H1 (cell line): ENCODE results near the gene PAWR. TPM values are rescaled to one million over a fixed set of nuclear protein-coding genes. Genes with fewer than 3 reads are reported as not detected.

Experiments
- CTCF ChIA-PET: fragments of 300-600 bp; sonication (Branson Sonifier 250); formaldehyde crosslinking; loops from one replicate; lab custom pipeline; 2021; ENCODE audit not compliant: partially characterized antibody; lab: Charles Lee
- POLR2A ChIA-PET: fragments of 300-600 bp; sonication (Branson Sonifier 250); formaldehyde crosslinking; loops from one replicate; lab custom pipeline; 2021; ENCODE audit warnings: inconsistent platforms; ENCODE audit not compliant: partially characterized antibody; lab: Charles Lee
- DNase-seq, 2 experiments: peaks; one replicate each; pipeline versions ENCODE4 v3.0.0 to v3.0.0-alpha.2; 2010 to 2022; ENCODE audit warnings: low spot score in 2 of 2, low read depth in 1 of 2, mixed read lengths in 1 of 2
- FAIRE-seq: peaks from 2 replicates; lab custom pipeline; 2011; peaks lifted over from hg19 to GRCh38; lab: Jason Lieb, UNC
- H2AFZ ChIP-seq: 2 replicates; pipeline ENCODE4 v1.8.1; 2012; ENCODE audit warnings: low read length, inconsistent platforms
- H2AK5ac ChIP-seq: 2 replicates; pipeline ENCODE4 v1.6.1; 2013; ENCODE audit warnings: low read depth, low read length
- H2BK120ac ChIP-seq: replicated peaks from 2 replicates; pipeline ENCODE3; 2013; ENCODE audit warnings: low read depth, low read length, inconsistent platforms
- H2BK12ac ChIP-seq: 2 replicates; pipeline ENCODE4 v1.6.1; 2013; ENCODE audit warnings: low read depth, low read length
- H2BK15ac ChIP-seq: 2 replicates; pipeline ENCODE4 v1.6.1; 2013; ENCODE audit warnings: low read length
- H2BK20ac ChIP-seq: 2 replicates; pipeline ENCODE4 v1.6.1; 2013; ENCODE audit warnings: low read length
- H2BK5ac ChIP-seq: 2 replicates; pipeline ENCODE4 v1.6.1; 2013; ENCODE audit warnings: low read depth, low read length
- H3K14ac ChIP-seq: 2 replicates; pipeline ENCODE4 v1.6.1; 2013; ENCODE audit warnings: inconsistent platforms; ENCODE audit not compliant: insufficient read length
- H3K18ac ChIP-seq: 2 replicates; pipeline ENCODE4 v1.6.1; 2013; ENCODE audit warnings: low read length; ENCODE audit errors: extremely low read depth
- H3K23ac ChIP-seq: 2 replicates; pipeline ENCODE4 v1.6.1; 2013; ENCODE audit warnings: inconsistent platforms; ENCODE audit not compliant: insufficient read length
- H3K23me2 ChIP-seq: 2 replicates; pipeline ENCODE4 v1.6.1; 2013; ENCODE audit warnings: low read depth, low read length
- H3K27ac ChIP-seq: 2 replicates; pipeline ENCODE4 v1.6.1; 2011; ENCODE audit warnings: low read depth, low read length, inconsistent platforms
- H3K27me3 ChIP-seq, 4 experiments: replicated peaks in 1 of 4; 1 replicate in 1 of 4; 2 replicates in 3 of 4; pipeline versions ENCODE4 v1.6.1 to v1.8.1; 2011 to 2013; ENCODE audit warnings: low read length in 3 of 4, mild to moderate bottlenecking in 3 of 4, inconsistent platforms in 2 of 4, mixed read lengths in 2 of 4, moderate library complexity in 1 of 4; ENCODE audit not compliant: control insufficient read depth in 3 of 4, insufficient read depth in 3 of 4; ENCODE audit errors: extremely low read depth in 1 of 4
- H3K36me3 ChIP-seq, 4 experiments: 2 replicates each; pipeline versions ENCODE4 v1.6.1 to v1.8.1; 2011 to 2013; ENCODE audit warnings: mild to moderate bottlenecking in 4 of 4, low read length in 3 of 4, moderate library complexity in 2 of 4, control low read depth in 1 of 4, inconsistent platforms in 1 of 4; ENCODE audit not compliant: insufficient read depth in 4 of 4, control insufficient read depth in 2 of 4
- H3K4ac ChIP-seq: replicated peaks from 2 replicates; pipeline ENCODE3; 2013; ENCODE audit warnings: low read length, low read depth, mixed read lengths, inconsistent platforms; ENCODE audit not compliant: insufficient read length
- H3K4me1 ChIP-seq, 4 experiments: replicated peaks in 1 of 4; 1 replicate in 1 of 4; 2 replicates in 3 of 4; pipeline versions ENCODE4 v1.6.1 to v1.8.1; 2011 to 2013; ENCODE audit warnings: low read length in 3 of 4, inconsistent platforms in 2 of 4, mixed read lengths in 1 of 4; ENCODE audit not compliant: insufficient read depth in 4 of 4, control insufficient read depth in 3 of 4
- H3K4me2 ChIP-seq, 2 experiments: 2 replicates each; pipeline versions ENCODE4 v1.6.1 to v1.8.1; 2011 to 2013; ENCODE audit warnings: low read depth in 2 of 2, low read length in 2 of 2, control low read depth in 1 of 2, inconsistent platforms in 1 of 2, mild to moderate bottlenecking in 1 of 2; ENCODE audit not compliant: insufficient read depth in 1 of 2
- H3K4me3 ChIP-seq, 4 experiments: fragments of 200-600, 300-600 bp in 1 of 4; sonication (generic), shearing (Covaris generic), sonication (Bioruptor Twin) in 1 of 4; 2 replicates each; pipeline versions ENCODE4 v1.5.1 to v1.8.1; 2011 to 2016; ENCODE audit warnings: low read length in 4 of 4, low read depth in 3 of 4, control low read depth in 2 of 4, inconsistent platforms in 2 of 4, mild to moderate bottlenecking in 2 of 4, mixed read lengths in 1 of 4, moderate library complexity in 1 of 4; ENCODE audit not compliant: insufficient read depth in 2 of 4; ENCODE audit errors: extremely low read depth in 1 of 4
- H3K56ac ChIP-seq: replicated peaks from 2 replicates; pipeline ENCODE3; 2013; ENCODE audit warnings: low read depth, mild to moderate bottlenecking, mixed read lengths, low read length, inconsistent platforms; ENCODE audit not compliant: insufficient read length
- H3K79me1 ChIP-seq: 2 replicates; pipeline ENCODE4 v1.6.1; 2013; ENCODE audit warnings: low read depth, low read length, control low read depth
- H3K79me2 ChIP-seq, 2 experiments: 2 replicates each; pipeline versions ENCODE4 v1.6.1 to v1.8.1; 2012 to 2013; ENCODE audit warnings: low read length in 2 of 2, mild to moderate bottlenecking in 2 of 2, inconsistent platforms in 1 of 2; ENCODE audit not compliant: insufficient read depth in 2 of 2, control insufficient read depth in 1 of 2
- H3K9ac ChIP-seq, 4 experiments: replicated peaks in 1 of 4; 1 replicate in 1 of 4; 2 replicates in 3 of 4; pipeline versions ENCODE4 v1.6.1 to v1.8.1; 2011 to 2013; ENCODE audit warnings: low read depth in 3 of 4, low read length in 3 of 4, control low read depth in 2 of 4, mild to moderate bottlenecking in 2 of 4, moderate library complexity in 2 of 4, inconsistent platforms in 1 of 4; ENCODE audit errors: extremely low read depth in 1 of 4
- H3K9me3 ChIP-seq, 2 experiments: 2 replicates each; pipeline versions ENCODE4 v1.6.1 to v1.8.1; 2012 to 2013; ENCODE audit warnings: mild to moderate bottlenecking in 2 of 2, moderate library complexity in 2 of 2, control low read depth in 1 of 2, inconsistent platforms in 1 of 2, low read depth in 1 of 2, low read length in 1 of 2, mixed read lengths in 1 of 2; ENCODE audit not compliant: insufficient read depth in 2 of 2
- H4K20me1 ChIP-seq, 2 experiments: replicated peaks in 1 of 2; 2 replicates each; pipeline versions ENCODE3 to v1.8.1; 2011 to 2013; ENCODE audit warnings: inconsistent platforms in 2 of 2, low read length in 2 of 2, mild to moderate bottlenecking in 1 of 2; ENCODE audit not compliant: insufficient read depth in 2 of 2, control insufficient read depth in 1 of 2
- H4K5ac ChIP-seq: 2 replicates; pipeline ENCODE4 v1.6.1; 2013; ENCODE audit warnings: low read length, low read depth, mixed read lengths, inconsistent platforms; ENCODE audit not compliant: insufficient read length
- H4K8ac ChIP-seq: 2 replicates; pipeline ENCODE4 v1.8.0; 2013; ENCODE audit warnings: mild to moderate bottlenecking, moderate library complexity, low read length, inconsistent platforms; ENCODE audit not compliant: insufficient read depth; ENCODE audit errors: extremely low read depth
- H4K91ac ChIP-seq: replicated peaks from 2 replicates; pipeline ENCODE3; 2013; ENCODE audit warnings: low read length, mixed read lengths, inconsistent platforms; ENCODE audit not compliant: insufficient read length
- CBX5 ChIP-seq: fragments of 300-800, 300-1000 bp; sonication (generic); IDR thresholded peaks from 2 replicates; pipeline ENCODE4 v1.7.1; 2016; ENCODE audit warnings: antibody characterized with exemption, low read length, low read depth
- CBX8 ChIP-seq: fragments of 300-800, 300-1000 bp; sonication (generic); IDR thresholded peaks from 2 replicates; pipeline ENCODE4 v1.7.1; 2016; ENCODE audit warnings: low read depth, low read length, borderline replicate concordance
- POLR2AphosphoS5 ChIP-seq: IDR thresholded peaks from 2 replicates; pipeline ENCODE4 v1.6.1; 2011; ENCODE audit warnings: low read depth, low read length
- RAD21 ChIP-seq, 2 experiments: IDR thresholded peaks in 1 of 2; conservative IDR thresholded peaks in 1 of 2; 2 replicates each; pipeline ENCODE4 v1.6.1; 2011; ENCODE audit warnings: low read depth in 2 of 2, low read length in 2 of 2, improper control_type of control experiment in 1 of 2, inconsistent platforms in 1 of 2, mild to moderate bottlenecking in 1 of 2, moderate library complexity in 1 of 2
- RBBP5 ChIP-seq: IDR thresholded peaks from 2 replicates; pipeline ENCODE4 v1.7.1; 2012; ENCODE audit warnings: low read depth, mild to moderate bottlenecking, inconsistent platforms, low read length, moderate library complexity, borderline replicate concordance
- SAP30 ChIP-seq: fragments of 300-600 bp; sonication (generic); IDR thresholded peaks from 2 replicates; pipeline ENCODE4 v1.7.1; 2012; ENCODE audit warnings: low read length, moderate library complexity, mild to moderate bottlenecking, inconsistent platforms; ENCODE audit not compliant: insufficient read depth, insufficient replicate concordance
- SIRT6 ChIP-seq: IDR thresholded peaks from one replicate; pipeline ENCODE4 v1.7.1; 2012; ENCODE audit warnings: low read length, inconsistent platforms
- SUZ12 ChIP-seq: fragments of 200-600 bp; sonication (generic); IDR thresholded peaks from 2 replicates; pipeline ENCODE4 v1.6.1; 2012; ENCODE audit warnings: mild to moderate bottlenecking, inconsistent platforms, low read length, moderate library complexity, mixed read lengths
- TCF12 ChIP-seq: IDR thresholded peaks from 2 replicates; pipeline ENCODE4 v1.6.1; 2011; ENCODE audit warnings: low read depth, mild to moderate bottlenecking, low read length
- TEAD4 ChIP-seq: IDR thresholded peaks from 2 replicates; pipeline ENCODE4 v1.6.1; 2012; ENCODE audit warnings: low read depth, low read length, inconsistent platforms, mixed read lengths
- ZNF274 ChIP-seq: IDR thresholded peaks from 2 replicates; pipeline ENCODE4 v1.7.0; 2012; ENCODE audit warnings: low read length, borderline replicate concordance; ENCODE audit errors: extremely low read depth
- WGBS, 2 experiments: shearing (Covaris generic) in 1 of 2; methylation state at CpG; one replicate each; pipeline versions ENCODE4 v1.1.6 to v1.1.7; 2013 to 2015; ENCODE audit warnings: low lambda C conversion rate in 2 of 2, mixed read lengths in 2 of 2, inconsistent platforms in 1 of 2, low coverage in 1 of 2, missing lambda C conversion rate in 1 of 2; ENCODE audit not compliant: insufficient replicate concordance in 2 of 2, insufficient coverage in 1 of 2, insufficient read length in 1 of 2; ENCODE audit errors: extremely low coverage in 1 of 2, missing lambda C conversion rate in 1 of 2; 5-methylcytosine and 5-hydroxymethylcytosine counted together
- polyA plus RNA-seq, 7 experiments: library from polyadenylated mRNA; depleted of rRNA in 3 of 7; stranded (reverse) in 5 of 7; unstranded in 2 of 7; fragments of >200 nt in 5 of 7; fragments of 200-250 nt in 2 of 7; gene quantifications; 1 replicate in 5 of 7; 2 replicates in 1 of 7; 4 replicates in 1 of 7; pipeline versions ENCODE4 v1.2.1 to v1.2.3, GENCODE V29; 2011 to 2013; ENCODE audit warnings: missing spikeins in 2 of 7, mixed read lengths in 2 of 7
- total RNA-seq: library from RNA; stranded (reverse); fragmentation: NEBNext Ultra II Directional; extraction: Animal tissue kit (Norgen Biotek cat#: 25700); gene quantifications from 2 replicates; pipeline ENCODE4 v1.2.1, GENCODE V29; 2021

PAWR gene
- total and polyA plus RNA-seq, 2 of the 8 experiments (the other 6 are each of a cell fraction or from before 2014, with no cell fraction given): 28.3 to 327 TPM

GRCh38 chr12:79597910-79598309 lies 92.9 kb downstream of the PAWR start:
- no peak overlapping the region for H2BK120ac ChIP-seq
- TF ChIP-seq TCF12 (no peak), RAD21 (IDR thresholded peaks at IDR 0.05 in 1 of 2, conservative IDR thresholded peaks at IDR 0.05 in 1 of 2; ENCODE audit: low read depth in 2 of 2, low read length in 2 of 2) (no peak), POLR2AphosphoS5 (peak; percentile 14; the same call in 1 of the 2 replicates), ZNF274 (no peak), CBX5 (no peak), SAP30 (no peak), CBX8 (no peak), TEAD4 (no peak), SUZ12 (no peak), RBBP5 (no peak), SIRT6 (no peak)

More at GRCh38 chr12:79597910-79598309, 92.9 kb downstream of the PAWR start:
- ChIA-PET POLR2A (interaction anchor here (1.7 kb wide), 1 partner anchor 92 kb away, joined by 7 read pairs; the partner anchor contains the start of gene PAWR), CTCF (no interaction called here)
- H4K5ac ChIP-seq: no peak overlapping the region
- no peak overlapping the region for H3K27ac ChIP-seq
- H3K4me3 ChIP-seq: no peak overlapping the region
- H4K91ac ChIP-seq: no peak overlapping the region
- peaks cover 0 to 67% of the 10 kb centered on the region in 2 experiments; a peak in 2 of 4 replicates for H3K79me2 ChIP-seq
- H3K36me3 ChIP-seq: peaks cover 0 to 28% (median 3%) of the 10 kb centered on the region in 4 experiments; a peak in 3 of 8 replicates
- H4K8ac ChIP-seq: no peak overlapping the region
- no peak overlapping the region for H3K4ac ChIP-seq
- H2BK15ac ChIP-seq: no peak overlapping the region
- no peak overlapping the region for H2AK5ac ChIP-seq
- H2BK12ac ChIP-seq: no peak overlapping the region
- peaks cover 0 to 3% (median 1%) of the 10 kb centered on the region in 4 experiments; a peak in 1 of 7 replicates for H3K4me1 ChIP-seq
- no peaks in the 10 kb centered on the region for H3K27me3 ChIP-seq
- peaks cover 6% of the 10 kb centered on the region for H3K79me1 ChIP-seq
- H3K23ac ChIP-seq: no peak overlapping the region
- H3K9ac ChIP-seq: no peak overlapping the region
- H3K14ac ChIP-seq: no peak overlapping the region
- H2BK5ac ChIP-seq: no peak overlapping the region
- FAIRE-seq: no peak
- 98% methylated on average over 3 of the region's 3 CpGs; no CpG with 5 or more reads in 1 of the 2 experiments for WGBS, 2 experiments
- H3K18ac ChIP-seq: no peak overlapping the region
- H3K9me3 ChIP-seq: no peaks in the 10 kb centered on the region
- H3K56ac ChIP-seq: no peak overlapping the region
- no peak overlapping the region for H2BK20ac ChIP-seq
- H2AFZ ChIP-seq: no peak overlapping the region
- DNase-seq: no peak
- H3K4me2 ChIP-seq: no peak overlapping the region
- H3K23me2 ChIP-seq: no peaks in the 10 kb centered on the region
- H4K20me1 ChIP-seq: peaks cover 3 to 4% of the 10 kb centered on the region in 2 experiments
